PFSK-1 (cell line): ENCODE results near the gene PPP1R13L.

Source experiments
- REST ChIP-seq, 2 experiments: IDR thresholded peaks; 2 replicates each; pipeline versions ENCODE4 v1.6.1 to v1.8.0; 2011 to 2012; ENCODE audit warnings: low read depth in 2 of 2, low read length in 2 of 2, control low read depth in 1 of 2, inconsistent platforms in 1 of 2, mild to moderate bottlenecking in 1 of 2, moderate library complexity in 1 of 2; ENCODE audit not compliant: insufficient read depth in 1 of 2
- TAF1 ChIP-seq: IDR thresholded peaks from 2 replicates; pipeline ENCODE4 v1.6.1; 2012; ENCODE audit warnings: low read length, control low read depth, borderline replicate concordance; ENCODE audit not compliant: insufficient read depth

- no peak for TF ChIP-seq REST (IDR thresholded peaks at IDR 0.05; ENCODE audit: insufficient read depth in 1 of 2, low read depth in 2 of 2, low read length in 2 of 2)
- no peak for TF ChIP-seq TAF1
Observed at GRCh38 chr19:45446295-45446694, 41.4 kb upstream of the PPP1R13L start.
